KBM-7 (cell line): ENCODE results near the gene G2E3.
A peak's percentile ranks its signal among the peaks of the same experiment; 100 is the strongest.
"Not testable (repeated sequence)": the region's sequence is repeated elsewhere in the genome, so short reads cannot be mapped to it uniquely, and the experiment has no call there.

Source experiments
- DNase-seq: peaks from one replicate; pipeline ENCODE4 v3.0.0-alpha.2; 2015
- in situ Hi-C: fragments of 300-500 bp; cut with MboI; formaldehyde crosslinking; loops from 2 replicates; pipeline ENCODE4 v1.14.3; 2020; ENCODE audit warnings: low sequenced_read_pairs, low pct_unique_long_range_greater_than_20kb, mixed read lengths

Gene G2E3

GRCh38 chr14:30558362-30558674 is 640 bp upstream of the G2E3 start:
- DNase-seq = no peak
- in situ Hi-C loops = no loop called here

GRCh38 chr14:30559638-30560091 is 707 bp downstream of the G2E3 start:
- peak; percentile 49 for DNase-seq
- in situ Hi-C loops = no loop called here

- in situ Hi-C loops = no loop called here
- DNase-seq = no peak
These were observed 1.6 kb downstream of the G2E3 start for GRCh38 chr14:30560581-30560980.

GRCh38 chr14:30564235-30564867 is 5.4 kb downstream of the G2E3 start:
- in situ Hi-C loops = no loop called here
- DNase-seq = no peak

GRCh38 chr14:30564868-30565248 is 5.9 kb downstream of the G2E3 start:
- no peak for DNase-seq
- in situ Hi-C loops = no loop called here

- no peak for DNase-seq
- in situ Hi-C loops = no loop called here
These were observed 10.4 kb downstream of the G2E3 start for GRCh38 chr14:30569216-30569902.

GRCh38 chr14:30569903-30570226 is 10.9 kb downstream of the G2E3 start:
- in situ Hi-C loops = no loop called here
- no peak for DNase-seq

- in situ Hi-C loops = no loop called here
- no peak for DNase-seq
These were observed 13.3 kb downstream of the G2E3 start for GRCh38 chr14:30572237-30572636.

GRCh38 chr14:30572771-30573170 is 13.8 kb downstream of the G2E3 start:
- in situ Hi-C loops = no loop called here
- DNase-seq = no peak

- in situ Hi-C loops = no loop called here
- DNase-seq = no peak
These were observed 14.4 kb downstream of the G2E3 start for GRCh38 chr14:30573226-30573814.

- in situ Hi-C loops = no loop called here
These were observed 15.0 kb downstream of the G2E3 start for GRCh38 chr14:30573966-30574365.

GRCh38 chr14:30574777-30575176 is 15.8 kb downstream of the G2E3 start:
- DNase-seq = peak; percentile 79
- in situ Hi-C loops = not testable (repeated sequence)

More at GRCh38 chr14:30573966-30574365, 15.0 kb downstream of the G2E3 start:
- DNase-seq = peak; percentile 28

- DNase-seq, in situ Hi-C loops: not testable (repeated sequence)
These were observed 17.4 kb downstream of the G2E3 start for GRCh38 chr14:30576333-30576732.

- no peak for DNase-seq
- in situ Hi-C loops = no loop called here
These were observed 21.8 kb downstream of the G2E3 start for GRCh38 chr14:30580616-30581282.

- in situ Hi-C loops = no loop called here
- DNase-seq = no peak
These were observed 22.3 kb downstream of the G2E3 start for GRCh38 chr14:30581283-30581625.

GRCh38 chr14:30582376-30582775 is 23.4 kb downstream of the G2E3 start:
- DNase-seq = no peak
- in situ Hi-C loops = no loop called here

- DNase-seq = no peak
- in situ Hi-C loops = no loop called here
These were observed 25.2 kb downstream of the G2E3 start for GRCh38 chr14:30584058-30584630.

- no peak for DNase-seq
- in situ Hi-C loops = no loop called here
These were observed 26.2 kb downstream of the G2E3 start for GRCh38 chr14:30585204-30585603.

- DNase-seq = no peak
- in situ Hi-C loops = no loop called here
These were observed 28.2 kb downstream of the G2E3 start for GRCh38 chr14:30587141-30587540.

- no peak for DNase-seq
- in situ Hi-C loops = no loop called here
These were observed 29.9 kb downstream of the G2E3 start for GRCh38 chr14:30588873-30589272.
